ENCODE data around the gene ZBTB24. TPM values are rescaled to one million over a fixed set of nuclear protein-coding genes. Genes with fewer than 3 reads are reported as not detected.

The ZBTB24 gene
- total RNA-seq, 1 experiment from 2014 or later: 21.5 TPM

- H3K9me3 ChIP-seq (ENCODE audit: control insufficient read depth, insufficient read depth, low read depth, low read length): no peaks in the 10 kb centered on the region
- TF ChIP-seq POLR2AphosphoS5 (IDR thresholded peaks at IDR 0.05; ENCODE audit: low read depth, low read length) (0 out of 2 replicates have a peak, but pooled peaks have one; percentile 33), SIN3A (IDR thresholded peaks at IDR 0.05; ENCODE audit: borderline replicate concordance, insufficient read depth, low read depth, low read length) (no peak), TCF7L2 (IDR thresholded peaks at IDR 0.05; ENCODE audit: low read depth, low read length) (no peak)
- no peaks in the 10 kb centered on the region for H3K27me3 ChIP-seq (ENCODE audit: control insufficient read depth, insufficient read depth, low read length)
- intact Hi-C loops (cut with micrococcal nuclease; ENCODE audit: unreplicated experiment) (no loop called here), in situ Hi-C loops (cut with HindIII; ENCODE audit: low pct_unique_long_range_greater_than_20kb, low sequenced_read_pairs) (no loop called here)
- H3K36me3 ChIP-seq (ENCODE audit: control insufficient read depth, insufficient read depth, low read length): 0 out of 2 replicates have a peak, but pooled peaks cover 2% of the 10 kb centered on the region
- H3K4me3 ChIP-seq (ENCODE audit: low read depth in 2 of 2, low read length in 2 of 2): no peak overlapping the region
- peak overlapping the region; percentile 81 for H3K27ac ChIP-seq (ENCODE audit: low read length)
- POLR2A ChIA-PET: interaction anchor here (1.0 kb wide), 1 partner anchor 25 kb away, joined by 3 read pairs; no protein-coding TSS in a partner anchor
- no TSS peak for BruUV-seq (replicated peaks)
- ATAC-seq (no peak), DNase-seq (ENCODE audit: low read depth, low spot score) (no peak)
- peaks cover 22% of the 10 kb centered on the region for H3K4me1 ChIP-seq (ENCODE audit: control insufficient read depth, insufficient read depth, low read length)
- CTCF ChIA-PET: interaction anchor here (0.6 kb wide), 1 partner anchor 582 kb away, joined by 3 read pairs; no protein-coding TSS in a partner anchor
Observed at GRCh38 chr6:109457562-109457996, 25.4 kb downstream of the ZBTB24 start.

- H3K27me3 ChIP-seq (ENCODE audit: control insufficient read depth, insufficient read depth, low read length): no peaks in the 10 kb centered on the region
- H3K4me1 ChIP-seq (ENCODE audit: control insufficient read depth, insufficient read depth, low read length): peaks cover 22% of the 10 kb centered on the region
- peak overlapping the region; percentile 81 for H3K27ac ChIP-seq (ENCODE audit: low read length)
- H3K9me3 ChIP-seq (ENCODE audit: control insufficient read depth, insufficient read depth, low read depth, low read length): no peaks in the 10 kb centered on the region
- CTCF ChIA-PET: interaction anchor here (0.5 to 0.7 kb wide), 2 partner anchors 73 to 74 kb away, joined by 3 to 4 read pairs; no protein-coding TSS in a partner anchor
- H3K4me3 ChIP-seq (ENCODE audit: low read depth in 2 of 2, low read length in 2 of 2): peak overlapping the region; percentile 74 to 91
- POLR2A ChIA-PET: interaction anchor here (0.6 to 1.8 kb wide), 3 partner anchors 14 to 362 kb away, joined by 3 to 6 read pairs (median 6); partner anchors contain the start of gene SESN1
- TF ChIP-seq, protein P1, sequence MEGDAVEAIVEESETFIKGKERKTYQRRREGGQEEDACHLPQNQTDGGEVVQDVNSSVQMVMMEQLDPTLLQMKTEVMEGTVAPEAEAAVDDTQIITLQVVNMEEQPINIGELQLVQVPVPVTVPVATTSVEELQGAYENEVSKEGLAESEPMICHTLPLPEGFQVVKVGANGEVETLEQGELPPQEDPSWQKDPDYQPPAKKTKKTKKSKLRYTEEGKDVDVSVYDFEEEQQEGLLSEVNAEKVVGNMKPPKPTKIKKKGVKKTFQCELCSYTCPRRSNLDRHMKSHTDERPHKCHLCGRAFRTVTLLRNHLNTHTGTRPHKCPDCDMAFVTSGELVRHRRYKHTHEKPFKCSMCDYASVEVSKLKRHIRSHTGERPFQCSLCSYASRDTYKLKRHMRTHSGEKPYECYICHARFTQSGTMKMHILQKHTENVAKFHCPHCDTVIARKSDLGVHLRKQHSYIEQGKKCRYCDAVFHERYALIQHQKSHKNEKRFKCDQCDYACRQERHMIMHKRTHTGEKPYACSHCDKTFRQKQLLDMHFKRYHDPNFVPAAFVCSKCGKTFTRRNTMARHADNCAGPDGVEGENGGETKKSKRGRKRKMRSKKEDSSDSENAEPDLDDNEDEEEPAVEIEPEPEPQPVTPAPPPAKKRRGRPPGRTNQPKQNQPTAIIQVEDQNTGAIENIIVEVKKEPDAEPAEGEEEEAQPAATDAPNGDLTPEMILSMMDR (IDR thresholded peaks at IDR 0.05): no peak
- TF ChIP-seq TCF7L2 (IDR thresholded peaks at IDR 0.05; ENCODE audit: low read depth, low read length) (no peak), SIN3A (IDR thresholded peaks at IDR 0.05; ENCODE audit: borderline replicate concordance, insufficient read depth, low read depth, low read length) (no peak), POLR2AphosphoS5 (IDR thresholded peaks at IDR 0.05; ENCODE audit: low read depth, low read length) (no peak)
- TF ChIP-seq, protein P2, sequence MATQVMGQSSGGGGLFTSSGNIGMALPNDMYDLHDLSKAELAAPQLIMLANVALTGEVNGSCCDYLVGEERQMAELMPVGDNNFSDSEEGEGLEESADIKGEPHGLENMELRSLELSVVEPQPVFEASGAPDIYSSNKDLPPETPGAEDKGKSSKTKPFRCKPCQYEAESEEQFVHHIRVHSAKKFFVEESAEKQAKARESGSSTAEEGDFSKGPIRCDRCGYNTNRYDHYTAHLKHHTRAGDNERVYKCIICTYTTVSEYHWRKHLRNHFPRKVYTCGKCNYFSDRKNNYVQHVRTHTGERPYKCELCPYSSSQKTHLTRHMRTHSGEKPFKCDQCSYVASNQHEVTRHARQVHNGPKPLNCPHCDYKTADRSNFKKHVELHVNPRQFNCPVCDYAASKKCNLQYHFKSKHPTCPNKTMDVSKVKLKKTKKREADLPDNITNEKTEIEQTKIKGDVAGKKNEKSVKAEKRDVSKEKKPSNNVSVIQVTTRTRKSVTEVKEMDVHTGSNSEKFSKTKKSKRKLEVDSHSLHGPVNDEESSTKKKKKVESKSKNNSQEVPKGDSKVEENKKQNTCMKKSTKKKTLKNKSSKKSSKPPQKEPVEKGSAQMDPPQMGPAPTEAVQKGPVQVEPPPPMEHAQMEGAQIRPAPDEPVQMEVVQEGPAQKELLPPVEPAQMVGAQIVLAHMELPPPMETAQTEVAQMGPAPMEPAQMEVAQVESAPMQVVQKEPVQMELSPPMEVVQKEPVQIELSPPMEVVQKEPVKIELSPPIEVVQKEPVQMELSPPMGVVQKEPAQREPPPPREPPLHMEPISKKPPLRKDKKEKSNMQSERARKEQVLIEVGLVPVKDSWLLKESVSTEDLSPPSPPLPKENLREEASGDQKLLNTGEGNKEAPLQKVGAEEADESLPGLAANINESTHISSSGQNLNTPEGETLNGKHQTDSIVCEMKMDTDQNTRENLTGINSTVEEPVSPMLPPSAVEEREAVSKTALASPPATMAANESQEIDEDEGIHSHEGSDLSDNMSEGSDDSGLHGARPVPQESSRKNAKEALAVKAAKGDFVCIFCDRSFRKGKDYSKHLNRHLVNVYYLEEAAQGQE (IDR thresholded peaks at IDR 0.05; ENCODE audit: insufficient read depth in 1 of 2, low read depth in 2 of 2, low read length in 1 of 2): no peak
- H3K36me3 ChIP-seq (ENCODE audit: control insufficient read depth, insufficient read depth, low read length): no peaks in the 10 kb centered on the region
- peak; percentile 4; the same call in 1 of the 2 replicates for ATAC-seq
- in situ Hi-C loops (cut with HindIII; ENCODE audit: low pct_unique_long_range_greater_than_20kb, low sequenced_read_pairs) (no loop called here), intact Hi-C loops (cut with micrococcal nuclease; ENCODE audit: unreplicated experiment) (no loop called here)
- no peak for DNase-seq (ENCODE audit: low read depth, low spot score)
- BruUV-seq (replicated peaks): no TSS peak
Observed at GRCh38 chr6:109456710-109457561, 26.1 kb downstream of the ZBTB24 start.

Measured in Panc1 (cell line).